C4-2B (cell line): ENCODE results near the gene HES7.
"Not testable (repeated sequence)": the region's sequence is repeated elsewhere in the genome, so short reads cannot be mapped to it uniquely, and the experiment has no call there.

Experiments
- H3K27ac ChIP-seq: fragments of 450-650 bp; 2 replicates; pipeline ENCODE4 v1.5.1; 2017
- CTCF ChIP-seq: fragments of 450-650 bp; conservative IDR thresholded peaks from 2 replicates; pipeline ENCODE4 v1.5.1; 2017; ENCODE audit warnings: mild to moderate bottlenecking
- ZFX ChIP-seq: fragments of 450-650 bp; IDR thresholded peaks from 2 replicates; pipeline ENCODE4 v1.6.1; 2017

The HES7 gene

GRCh38 chr17:8109661-8110455, 14.0 kb downstream of the HES7 start:
- TF ChIP-seq ZFX (no peak), CTCF (peak; percentile 83)
- H3K27ac ChIP-seq = no peak overlapping the region

- TF ChIP-seq ZFX (no peak), CTCF (no peak)
- no peak overlapping the region for H3K27ac ChIP-seq
Observed at GRCh38 chr17:8108972-8109660, 14.8 kb downstream of the HES7 start.

- not testable (repeated sequence) for H3K27ac ChIP-seq
Observed at GRCh38 chr17:8106980-8107379, 16.9 kb downstream of the HES7 start.

- no peak for TF ChIP-seq ZFX
- TF ChIP-seq CTCF = no peak
- H3K27ac ChIP-seq = 0 out of 2 replicates have a peak overlapping the region, but pooled peaks have one; percentile 5
Observed at GRCh38 chr17:8105957-8106398, 17.9 kb downstream of the HES7 start.

GRCh38 chr17:8104911-8105310, 19.0 kb downstream of the HES7 start:
- H3K27ac ChIP-seq = no peak overlapping the region
- TF ChIP-seq ZFX = no peak
- no peak for TF ChIP-seq CTCF

- H3K27ac ChIP-seq = no peak overlapping the region
- TF ChIP-seq ZFX = no peak
- no peak for TF ChIP-seq CTCF
Observed at GRCh38 chr17:8103549-8103948, 20.4 kb downstream of the HES7 start.

- TF ChIP-seq CTCF (no peak), ZFX (no peak)
Observed at GRCh38 chr17:8101721-8102120, 22.2 kb downstream of the HES7 start.

More at GRCh38 chr17:8101721-8102120, 22.2 kb downstream of the HES7 start:
- H3K27ac ChIP-seq = no peak overlapping the region
